NCI-H748 (cell line): ENCODE measurements around the gene ZNF66.
"Not testable (repeated sequence)": the region's sequence is repeated elsewhere in the genome, so short reads cannot be mapped to it uniquely, and the experiment has no call there.

ENCODE experiments used
- DNase-seq: peaks from one replicate; lab custom pipeline; 2025; ENCODE audit not compliant: unreplicated experiment; lab: John Stamatoyannopoulos, UW

Gene ZNF66

DNA sequence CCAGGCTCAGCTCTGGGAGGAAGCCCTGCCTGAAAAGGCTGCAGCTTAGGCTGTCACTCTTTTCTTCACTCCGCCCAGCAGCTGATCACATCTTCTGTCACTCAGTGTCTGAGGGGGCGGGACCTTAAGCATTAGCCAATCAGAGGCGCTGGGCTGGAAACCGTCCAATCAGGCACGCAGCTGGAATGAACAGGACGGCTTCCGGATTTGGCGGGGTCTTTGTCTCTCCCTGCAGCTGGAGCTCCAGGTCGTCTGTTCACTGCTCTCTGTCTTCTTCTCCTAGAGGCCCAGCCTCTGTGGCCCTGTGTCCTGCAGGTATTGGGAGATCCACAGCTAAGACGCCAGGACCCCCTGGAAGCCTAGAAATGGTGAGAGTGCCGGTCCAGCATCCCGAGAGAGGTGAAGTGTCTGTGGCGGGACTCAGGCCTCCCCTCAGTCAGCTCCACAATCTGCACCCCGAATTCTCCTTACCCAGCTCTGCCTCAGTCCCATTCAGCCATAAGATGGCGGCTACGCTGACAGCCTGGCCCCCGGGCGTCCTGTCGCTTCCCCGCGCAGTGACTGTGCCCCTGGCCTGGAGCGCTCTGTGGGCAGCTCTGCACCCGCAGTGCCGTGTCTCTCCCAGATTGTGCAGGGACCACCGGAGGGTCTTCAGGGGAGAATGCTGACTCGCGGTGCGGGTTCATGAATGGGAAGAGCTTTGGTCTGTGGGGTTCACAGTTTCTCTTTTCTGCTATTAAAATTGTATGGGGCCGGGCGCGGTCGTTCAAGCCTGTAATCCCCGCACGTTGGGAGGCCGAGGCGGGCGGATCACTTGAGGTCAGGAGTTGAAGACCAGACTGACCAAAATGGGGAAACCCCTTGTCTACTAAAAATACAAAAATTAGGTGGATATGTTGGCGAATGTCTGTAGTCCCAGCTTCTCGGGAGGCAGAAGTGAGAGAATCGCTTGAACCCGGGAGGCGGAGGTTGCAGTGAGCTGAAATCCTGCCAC lies at the start of gene ZNF66:
ZNF66 (plus strand) TSS at position 222 of the 994 bp plus-strand sequence; CDS start at position 366, 144 bp downstream.
- DNase-seq = peak; percentile 98

DNA sequence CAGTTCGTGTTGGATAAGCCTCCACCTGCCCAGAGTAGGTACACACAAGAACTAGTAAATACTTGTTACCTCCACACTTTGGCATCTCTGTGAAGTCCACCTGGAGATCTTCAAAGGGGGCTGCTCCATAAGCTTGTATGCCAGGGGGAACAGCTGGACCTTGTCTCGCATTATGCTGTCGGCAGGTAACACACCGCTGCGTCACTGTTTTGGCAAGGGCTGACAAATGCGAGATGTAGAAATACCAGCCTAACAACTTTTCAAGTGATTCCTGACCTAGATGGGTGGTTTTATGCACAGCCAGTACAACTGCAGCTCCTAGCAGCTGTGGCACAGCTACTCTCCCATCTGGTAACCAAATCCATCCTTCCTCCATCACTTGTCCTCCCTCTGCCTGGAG lies 25.9 kb upstream of the ZNF66 start:
- DNase-seq = peak; percentile 10

DNA sequence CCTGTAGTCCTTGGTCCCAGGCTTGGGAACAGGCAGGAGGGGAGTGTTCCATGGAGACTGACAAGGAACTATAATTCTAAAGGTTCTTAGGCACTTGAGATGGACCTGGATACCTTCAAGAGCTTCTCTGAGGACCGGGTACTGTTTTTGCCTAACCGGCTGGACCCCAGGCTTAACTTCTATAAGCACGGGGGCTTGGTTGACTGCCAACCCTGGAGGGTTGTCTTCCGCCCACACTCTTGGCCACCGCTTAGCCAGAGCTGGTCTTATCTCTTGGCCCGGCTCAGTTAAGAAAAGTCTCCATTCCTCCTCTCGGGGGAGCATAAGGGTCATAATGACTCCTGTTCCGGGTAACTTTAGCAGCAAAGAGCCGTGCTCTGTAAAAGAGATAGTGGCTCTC lies 23.8 kb upstream of the ZNF66 start:
- DNase-seq = not testable (repeated sequence)

DNA sequence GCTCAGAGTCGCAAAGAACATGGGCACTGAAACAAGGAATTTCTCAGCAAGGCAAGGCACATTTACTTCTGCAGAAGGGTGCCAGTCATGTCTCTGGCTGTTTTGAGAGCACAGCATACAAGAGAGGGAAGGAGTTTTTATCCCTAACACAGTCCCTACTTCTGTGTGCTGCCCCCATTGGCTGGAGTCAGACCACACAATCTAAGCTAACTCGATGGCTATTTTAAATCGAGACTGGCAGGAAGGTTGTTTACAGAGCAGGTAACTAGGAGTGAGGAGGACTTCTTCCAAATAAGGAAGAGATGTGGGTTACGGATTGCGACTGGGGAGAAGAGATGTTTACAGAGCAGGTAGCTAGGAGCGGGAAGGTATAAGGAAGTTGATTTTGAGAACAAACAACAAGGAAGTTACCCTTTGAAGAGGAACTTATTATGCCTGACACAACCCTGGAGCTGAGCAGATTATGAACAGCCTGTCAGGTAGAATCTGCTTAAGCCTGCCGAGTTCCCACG lies 6.8 kb upstream of the ZNF66 start:
- DNase-seq = not testable (repeated sequence)

DNA sequence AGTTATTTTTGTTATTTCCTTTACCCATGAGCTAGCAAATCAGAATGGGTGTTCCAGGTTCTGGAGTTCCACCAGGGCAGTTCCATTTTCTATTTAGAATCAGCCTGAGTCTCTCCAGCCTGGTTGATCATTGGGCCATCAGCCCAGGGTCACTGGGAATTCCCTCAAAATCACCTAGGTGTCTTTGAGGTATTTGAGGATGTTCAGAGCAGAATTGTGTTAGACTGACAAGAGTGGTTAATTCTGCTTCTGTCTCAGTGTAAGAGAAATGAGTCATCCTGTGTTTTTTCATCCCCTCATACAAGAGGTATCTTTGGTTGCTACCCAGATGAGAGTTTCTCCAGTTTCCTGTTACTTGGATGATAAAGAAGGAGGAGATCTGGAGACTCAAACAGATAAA lies 11.7 kb downstream of the ZNF66 start:
- no peak for DNase-seq

DNA sequence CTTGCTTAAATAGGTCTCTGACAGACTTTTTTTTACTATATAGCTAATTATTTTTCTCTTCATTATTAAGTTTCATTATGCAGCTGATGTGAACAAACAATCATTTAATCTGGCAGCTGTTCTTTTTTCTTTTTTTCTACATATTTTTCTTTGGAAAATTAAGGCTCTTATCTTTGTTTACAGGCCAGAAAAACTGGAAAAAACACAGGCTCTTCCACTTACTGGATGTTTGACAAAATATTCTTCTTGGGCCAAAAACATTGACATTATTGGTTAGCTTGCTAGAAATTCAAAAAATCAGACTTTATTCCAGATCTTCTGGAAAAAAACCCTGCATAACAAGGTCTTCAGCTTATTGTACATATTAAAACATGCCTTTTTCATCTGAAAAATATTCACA lies 15.7 kb downstream of the ZNF66 start:
- DNase-seq = no peak

DNA sequence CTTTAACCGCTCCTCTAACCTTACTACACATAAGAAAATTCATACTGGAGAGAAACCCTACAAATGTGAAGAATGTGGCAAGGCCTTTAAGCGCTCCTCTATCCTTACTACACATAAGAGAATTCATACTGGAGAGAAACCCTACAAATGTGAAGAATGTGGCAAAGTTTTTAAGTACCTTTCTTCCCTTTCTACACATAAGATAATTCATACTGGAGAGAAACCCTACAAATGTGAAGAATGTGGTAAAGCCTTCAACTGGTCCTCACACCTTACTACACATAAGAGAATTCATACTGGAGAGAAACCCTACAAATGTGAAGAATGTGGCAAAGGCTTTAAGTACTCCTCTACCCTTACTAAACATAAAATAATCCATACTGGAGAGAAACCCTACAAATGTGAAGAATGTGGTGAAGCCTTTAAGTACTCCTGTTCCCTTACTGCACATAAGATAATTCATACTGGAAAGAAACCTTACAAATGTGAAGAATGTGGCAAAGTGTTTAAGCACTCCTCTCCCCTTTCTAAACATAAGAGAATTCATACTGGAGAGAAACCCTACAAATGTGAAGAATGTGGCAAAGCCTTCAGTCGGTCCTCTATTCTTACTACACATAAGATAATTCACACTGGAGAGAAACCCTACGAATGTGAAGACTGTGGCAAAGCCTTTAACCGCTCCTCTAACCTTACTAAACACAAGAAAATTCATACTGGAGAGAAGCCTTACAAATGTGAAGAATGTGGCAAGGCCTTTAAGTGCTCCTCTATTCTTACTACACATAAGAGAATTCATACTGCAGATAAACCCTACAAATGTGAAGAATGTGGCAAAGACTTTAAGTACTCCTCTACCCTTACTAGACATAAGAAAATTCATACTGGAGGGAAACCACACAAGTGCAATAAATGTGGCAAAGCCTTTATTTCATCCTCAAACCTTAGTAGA lies 30.5 kb downstream of the ZNF66 start:
- not testable (repeated sequence) for DNase-seq

DNA sequence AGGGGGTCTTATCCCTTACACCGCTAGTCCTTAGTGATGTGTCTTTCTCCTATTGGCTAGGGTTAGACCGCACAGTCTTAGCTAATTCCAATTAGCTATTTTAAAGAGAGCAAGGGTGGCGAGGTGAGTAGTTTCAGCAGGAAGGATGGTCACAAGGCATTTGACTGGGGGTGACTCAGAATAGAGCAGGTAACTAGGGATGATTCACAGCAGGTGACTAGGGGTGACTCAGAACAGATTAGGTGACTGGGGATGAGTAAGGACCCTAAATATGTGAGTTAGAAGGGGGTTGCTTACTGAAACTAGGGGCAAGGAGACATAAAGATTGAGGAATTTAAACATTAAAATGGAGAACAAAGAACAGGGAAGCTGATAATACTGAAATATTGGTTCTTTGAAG lies 64.3 kb downstream of the ZNF66 start:
- DNase-seq = no peak
